Thoracic aorta endothelial cell (primary cell): ENCODE results near the gene KPNA2. TPM values are rescaled to one million over a fixed set of nuclear protein-coding genes. Genes with fewer than 3 reads are reported as not detected.

ENCODE experiments used
- total RNA-seq: library from RNA; depleted of rRNA; stranded (reverse); fragments of >200 nt; gene quantifications from 2 replicates; pipeline ENCODE4 v1.2.3, GENCODE V29; 2012

Gene KPNA2
- 257 and 352 TPM in 2 replicates for total RNA-seq

DNA sequence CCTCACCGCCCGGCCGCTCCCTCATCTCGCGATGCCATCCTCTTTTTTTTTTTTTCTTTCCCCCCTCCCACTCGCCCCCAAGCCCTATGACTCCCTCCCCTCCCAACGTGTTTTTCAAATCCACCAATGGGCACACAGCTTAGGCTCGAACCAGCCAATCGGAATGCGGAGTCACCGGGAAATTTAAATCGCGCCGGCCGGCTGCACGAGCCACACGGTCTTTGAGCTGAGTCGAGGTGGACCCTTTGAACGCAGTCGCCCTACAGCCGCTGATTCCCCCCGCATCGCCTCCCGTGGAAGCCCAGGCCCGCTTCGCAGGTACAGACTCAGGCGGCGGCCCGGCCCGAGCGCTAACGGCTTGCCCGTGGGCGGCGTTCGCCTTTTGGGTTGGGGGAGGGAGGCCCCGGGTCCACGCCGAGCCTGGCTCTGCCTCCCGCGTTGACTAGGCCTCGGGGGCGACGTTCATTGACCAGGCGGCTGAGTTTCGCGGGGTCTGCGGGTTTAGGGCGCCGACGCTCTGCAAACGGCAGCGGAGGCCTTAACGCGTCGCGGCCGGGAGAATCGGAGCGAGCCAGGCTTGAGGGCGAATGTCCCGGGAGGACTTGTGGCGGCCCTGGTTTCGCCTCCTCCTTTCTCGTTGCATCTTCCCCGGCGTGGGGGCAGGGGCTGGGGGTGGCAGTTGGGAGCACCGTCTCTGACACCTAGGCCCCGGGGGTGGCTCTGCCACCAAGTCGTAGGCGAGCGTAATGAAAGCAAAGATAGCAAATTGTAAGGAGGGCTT is at the start of gene KPNA2:
Gene KPNA2, plus strand, starts transcription at position 213 of the 781 bp plus-strand sequence. CDS start 1,398 bp downstream, outside the sequence.

DNA sequence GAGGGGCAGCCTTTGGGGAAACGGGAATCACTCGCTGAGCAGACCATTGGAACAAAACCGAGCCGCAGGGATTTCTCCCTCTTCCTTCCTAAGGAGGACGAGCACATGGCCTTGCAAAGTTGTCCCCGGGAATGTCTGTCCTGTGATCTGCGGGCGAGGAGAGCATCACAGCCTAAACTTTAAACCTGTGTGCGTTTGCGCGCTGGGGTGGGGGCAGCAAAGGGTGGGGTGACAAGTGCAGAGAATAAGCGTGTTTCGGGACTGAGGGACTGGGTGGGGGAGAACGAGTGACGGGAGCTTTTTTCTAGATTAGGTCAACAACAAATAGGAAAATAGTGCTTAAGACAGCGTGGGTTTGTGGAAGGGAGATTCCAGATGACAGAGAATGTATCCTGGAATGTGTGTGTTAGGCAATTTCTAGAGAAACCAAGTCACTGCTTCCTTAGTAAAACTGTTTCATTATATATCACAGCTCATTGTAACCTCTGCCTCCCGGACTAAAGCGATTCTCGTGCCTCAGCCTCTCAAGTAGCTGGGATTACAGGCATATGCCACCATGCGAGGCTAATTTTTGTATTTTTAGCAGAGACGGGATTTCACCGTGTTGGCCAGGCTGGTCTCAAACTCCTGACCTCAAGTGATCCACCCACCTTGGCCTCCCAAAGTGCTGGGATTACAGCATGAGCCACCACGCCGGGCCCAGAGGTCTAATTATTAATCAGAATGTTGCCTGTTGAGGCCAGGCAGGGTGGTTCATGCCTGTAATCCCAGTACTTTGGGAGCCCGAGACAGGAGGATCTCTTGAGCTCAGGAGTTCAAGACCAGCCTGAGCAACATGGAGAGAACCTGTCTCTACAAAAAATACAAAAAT is 39.0 kb upstream of the KPNA2 start, which contains the start of gene C17orf58:
Gene C17orf58, minus strand, starts transcription at position 169 of the 871 bp plus-strand sequence. CDS start 271 bp downstream, outside the sequence.

Other genes starting within 250 kb of the KPNA2 start
- gene BPTF, start 210.2 kb upstream of the KPNA2 start, total RNA-seq, result 86.7 and 88.2 TPM in 2 replicates
- gene C17orf58, start 39.3 kb upstream of the KPNA2 start, total RNA-seq, result 11.3 and 15.2 TPM in 2 replicates
- gene AMZ2, start 212.3 kb downstream of the KPNA2 start, total RNA-seq, result 60.6 and 78.8 TPM in 2 replicates